Measurements from ENCODE around the gene CAMK2A.
"Not testable (repeated sequence)": the region's sequence is repeated elsewhere in the genome, so short reads cannot be mapped to it uniquely, and the experiment has no call there.

Gene CAMK2A

DNA sequence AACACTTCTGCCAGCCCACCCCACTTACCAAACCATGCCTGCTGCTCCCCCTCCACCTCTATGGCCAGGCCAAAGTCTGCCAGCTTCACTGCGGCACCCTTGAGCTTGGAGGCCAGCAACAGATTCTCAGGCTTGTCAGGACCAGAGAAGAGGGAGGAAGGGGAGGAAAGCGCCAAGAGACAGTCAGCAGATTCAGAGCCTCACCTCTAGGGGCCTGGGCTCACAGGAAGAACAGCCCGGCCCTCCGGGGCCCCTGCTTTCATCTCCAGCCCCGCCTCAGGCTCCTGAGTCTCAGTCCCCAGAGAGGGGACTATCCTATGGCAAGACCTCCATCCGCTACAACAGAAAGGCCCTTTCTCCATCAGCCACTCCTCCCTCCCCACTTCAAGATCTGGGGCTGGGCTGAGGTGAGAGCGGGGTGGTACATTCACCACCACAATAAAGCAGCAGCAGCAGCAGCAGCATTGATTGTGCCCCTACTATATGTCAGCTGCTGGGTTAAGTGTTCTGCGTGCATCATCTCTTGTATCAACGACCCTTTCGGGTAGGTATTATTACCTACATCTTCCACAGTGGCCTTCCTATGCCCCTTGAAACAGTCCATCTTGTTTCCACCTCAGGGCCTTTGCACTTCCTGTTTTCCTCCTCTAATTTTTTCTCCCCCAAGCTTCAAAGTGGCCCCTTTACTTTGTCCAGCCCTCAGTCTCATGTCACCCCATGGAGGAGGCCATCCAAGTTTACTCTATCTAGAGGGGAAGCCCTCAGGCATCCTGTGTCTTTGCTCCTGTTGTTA, 36.0 kb downstream of the CAMK2A start:
- no peak for DNase-seq

DNA sequence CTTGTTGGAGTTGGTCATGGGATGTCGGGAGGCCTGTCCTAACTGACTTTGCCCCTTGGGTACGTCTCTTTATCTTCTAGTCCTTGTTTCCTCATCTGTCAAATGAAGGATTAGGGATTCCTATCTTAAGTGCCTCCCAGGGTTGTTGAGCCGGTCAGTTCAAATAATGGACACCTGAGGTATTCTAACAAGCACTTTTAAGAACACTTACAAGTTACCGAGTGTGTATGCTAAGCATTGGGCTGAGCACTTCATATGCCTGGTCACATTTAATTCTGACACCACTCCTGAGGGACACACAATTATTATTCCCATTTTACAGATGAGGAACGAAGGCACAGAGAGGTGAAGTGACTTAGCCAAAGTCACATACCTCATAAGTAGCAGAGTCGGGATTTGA, 37.1 kb downstream of the CAMK2A start:
- no peak for DNase-seq

DNA sequence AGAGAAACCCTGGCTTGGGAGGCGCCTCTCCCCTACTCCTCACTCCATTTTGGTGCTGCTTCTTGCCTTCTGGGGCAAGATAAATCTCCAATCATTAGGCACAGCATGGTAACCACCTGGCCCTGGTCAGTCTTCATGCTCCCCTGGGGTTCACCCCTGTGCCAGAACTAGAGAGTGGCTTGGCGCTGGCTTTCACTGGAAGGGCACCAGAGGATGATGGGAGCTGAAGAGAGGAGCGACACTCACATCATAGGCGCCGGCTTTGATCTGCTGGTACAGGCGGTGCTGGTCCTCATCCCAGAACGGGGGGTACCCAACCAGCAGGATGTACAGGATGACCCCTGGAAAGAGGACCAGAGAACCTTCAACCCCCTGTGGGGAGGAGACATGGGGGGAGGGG, 38.1 kb downstream of the CAMK2A start:
- no peak for DNase-seq

DNA sequence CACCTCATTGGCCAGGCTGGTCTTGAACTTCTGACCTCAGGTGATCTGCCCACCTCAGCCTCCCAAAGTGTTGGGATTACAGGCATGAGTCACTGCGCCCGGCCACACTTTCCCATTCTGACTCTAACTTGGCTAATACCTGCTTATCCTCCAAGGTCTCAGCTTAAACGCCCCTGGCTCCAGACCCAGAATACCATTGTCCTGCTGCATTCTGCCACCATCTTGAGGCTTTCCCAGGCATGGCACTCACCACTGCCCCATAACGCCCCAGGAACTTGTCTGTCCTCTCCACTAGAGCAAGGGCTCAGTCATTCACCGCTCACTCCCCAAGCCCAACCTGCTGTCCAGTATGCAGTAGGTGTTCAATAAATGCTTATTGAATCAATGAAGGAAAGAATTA, 39.8 kb downstream of the CAMK2A start:
- DNase-seq = no peak

DNA sequence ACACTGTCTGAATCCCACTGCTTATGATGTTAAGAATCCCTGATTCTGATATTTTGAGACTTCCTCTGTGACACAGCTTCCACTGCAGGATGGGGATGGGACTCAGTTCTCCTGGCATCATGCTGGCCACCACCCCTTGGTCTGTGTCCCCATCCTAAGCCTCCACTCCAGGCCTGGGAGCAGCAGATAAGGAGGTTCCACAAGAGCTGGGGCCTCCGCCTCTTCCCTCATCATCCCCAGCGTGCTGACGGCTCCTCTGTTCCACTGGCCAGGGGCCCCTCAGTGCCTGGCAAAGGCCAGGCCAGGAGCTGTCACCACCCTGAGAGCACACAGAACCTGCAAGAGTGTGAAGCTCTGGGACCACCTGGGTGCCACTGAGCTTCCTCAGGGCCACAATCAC, 40.6 kb downstream of the CAMK2A start:
- DNase-seq = no peak

DNA sequence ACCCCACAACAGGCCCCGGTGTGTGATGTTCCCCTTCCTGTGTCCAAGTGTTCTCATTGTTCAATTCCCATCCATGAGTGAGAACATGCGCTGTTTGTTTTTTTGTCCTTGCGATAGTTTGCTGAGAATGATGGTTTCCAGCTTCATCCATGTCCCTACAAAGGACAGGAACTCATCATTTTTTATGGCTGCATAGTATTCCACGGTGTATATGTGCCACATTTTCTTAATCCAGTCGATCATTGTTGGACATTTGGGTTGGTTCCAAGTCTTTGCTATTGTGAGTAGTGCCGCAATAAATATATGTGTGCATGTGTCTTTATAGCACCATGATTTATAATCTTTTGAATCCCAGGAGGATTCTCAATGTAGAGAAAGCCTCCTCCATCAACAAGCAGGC, 41.1 kb downstream of the CAMK2A start:
- not testable (repeated sequence) for DNase-seq

DNA sequence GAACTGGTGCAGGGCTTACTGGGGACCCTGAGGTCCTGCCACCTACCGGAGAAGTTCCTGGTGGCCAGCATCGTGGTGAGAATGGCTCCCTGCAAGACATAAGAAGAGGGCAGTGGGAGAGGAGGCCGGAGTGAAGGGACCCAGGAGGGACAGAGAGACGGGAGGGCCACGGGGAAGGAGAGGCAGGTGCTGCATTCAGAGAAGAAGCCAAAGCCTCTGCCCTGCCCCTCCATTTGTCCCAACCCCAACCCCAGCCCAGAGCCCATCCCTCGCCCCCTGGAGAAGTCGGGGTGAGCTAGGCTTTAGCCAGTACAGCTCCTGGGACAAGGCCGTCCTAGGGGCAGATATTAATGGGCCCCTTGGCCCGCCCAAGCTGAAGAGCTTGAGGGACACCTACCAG, 41.8 kb downstream of the CAMK2A start:
- no peak for DNase-seq

DNA sequence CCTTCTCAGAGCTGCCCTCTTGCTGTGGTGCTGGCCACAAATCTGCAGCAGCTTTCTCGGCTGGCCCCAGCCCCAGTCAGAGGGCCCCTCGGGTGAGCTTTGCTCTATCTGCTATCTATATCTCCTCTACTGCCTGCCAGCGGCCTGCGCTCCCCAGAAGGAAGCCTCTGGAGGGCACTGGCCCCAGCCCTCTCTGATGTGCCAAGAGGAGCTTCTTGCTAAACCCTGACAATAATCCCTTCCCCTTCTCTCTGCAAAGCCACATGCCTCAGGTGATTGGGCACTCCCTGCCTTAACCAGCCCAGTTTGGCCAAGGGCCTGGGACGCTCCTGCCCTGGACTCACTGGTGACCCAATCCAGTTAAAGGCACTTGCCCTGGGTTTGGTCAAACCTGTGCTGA, 42.7 kb downstream of the CAMK2A start:
- DNase-seq = no peak

DNA sequence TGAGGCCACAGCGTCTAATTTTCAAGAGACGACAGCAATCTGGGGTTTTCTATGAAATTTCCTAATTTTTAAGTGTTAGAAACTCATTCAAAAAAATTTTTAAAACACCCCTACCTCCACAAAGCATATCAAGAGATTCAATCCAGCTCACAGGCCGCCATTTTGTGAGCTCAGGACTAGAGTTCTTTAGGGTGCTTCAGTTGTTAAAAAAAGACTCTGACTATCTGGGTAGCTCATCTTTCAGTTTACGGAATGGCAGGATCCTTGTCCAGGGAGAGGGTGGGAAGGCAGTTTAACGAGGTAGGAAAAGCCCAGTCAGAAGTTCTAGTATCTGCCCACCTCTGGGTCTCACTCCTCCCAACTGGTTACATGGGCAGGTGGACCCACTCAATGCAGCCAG, 43.1 kb downstream of the CAMK2A start:
- DNase-seq = no peak

DNA sequence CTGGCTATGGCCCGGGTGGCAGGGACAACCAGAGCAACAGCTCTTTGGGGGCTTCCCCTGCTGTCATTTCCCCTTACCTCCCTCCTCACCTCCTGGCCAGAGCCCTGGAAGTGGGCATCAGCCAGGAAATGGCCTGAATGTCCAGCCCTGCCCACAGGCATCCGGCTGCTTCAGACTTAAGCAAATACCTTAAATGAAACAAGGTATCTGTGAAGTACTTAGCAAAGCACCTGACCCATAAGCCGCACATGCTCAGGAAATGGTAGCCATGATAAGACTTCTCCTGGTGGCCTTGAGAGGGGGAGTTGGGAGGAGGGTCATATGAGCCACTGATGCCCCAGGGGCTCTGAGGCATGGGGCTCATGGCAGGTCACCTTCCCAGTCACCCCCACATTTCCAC, 43.8 kb downstream of the CAMK2A start:
- no peak for DNase-seq

DNA sequence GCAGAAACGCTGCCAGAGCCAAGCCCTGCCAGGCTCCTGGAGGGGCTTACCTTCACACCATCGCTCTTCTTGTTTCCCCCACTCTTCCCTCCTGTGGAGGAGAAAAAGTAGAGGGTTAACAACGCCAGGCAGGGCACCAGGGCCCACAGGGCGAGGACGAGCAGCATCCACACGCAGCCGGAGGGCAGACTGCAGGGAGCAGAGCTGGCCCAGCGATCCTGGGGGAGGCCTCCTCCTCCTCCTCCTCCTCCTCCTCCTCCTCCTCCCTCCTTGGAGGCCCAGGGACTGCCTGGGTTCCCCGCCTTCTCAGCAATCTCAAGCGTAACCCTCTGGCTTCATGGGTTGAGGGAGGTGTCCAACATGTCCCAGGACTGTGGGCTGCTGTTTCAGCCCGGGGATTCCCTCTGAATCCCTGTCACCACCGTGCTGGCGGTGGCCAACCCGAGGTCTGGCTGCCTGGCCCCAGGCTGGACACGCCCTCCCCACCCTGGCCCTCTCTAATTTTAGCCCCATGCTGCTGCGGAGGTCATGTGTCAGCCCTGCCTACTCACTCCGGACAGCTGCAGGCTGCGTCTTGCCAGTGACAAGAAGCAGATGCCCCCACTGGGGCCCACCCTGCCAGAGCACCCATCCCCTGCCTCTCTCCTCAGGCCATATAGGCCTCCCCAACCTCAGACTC, 44.3 kb downstream of the CAMK2A start:
- DNase-seq = no peak

DNA sequence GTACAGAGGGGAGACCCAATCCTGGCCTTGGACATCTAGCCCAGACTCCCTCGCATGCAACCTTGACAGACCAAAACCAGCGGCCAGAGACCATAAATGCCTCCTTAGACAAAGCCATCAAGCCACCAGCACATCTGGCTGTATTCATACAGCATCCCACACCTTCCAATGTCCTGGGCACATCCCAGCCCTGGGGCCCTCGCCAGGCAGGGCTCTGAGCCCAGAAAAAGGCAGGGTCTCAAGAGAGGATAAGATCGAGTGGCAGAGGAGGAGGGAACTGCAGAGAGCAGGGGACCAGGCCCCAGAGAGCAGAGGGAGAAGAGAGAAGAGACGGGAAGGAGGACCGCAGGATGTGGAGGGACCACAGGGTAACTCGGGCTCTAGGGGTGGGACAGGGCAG, 45.4 kb downstream of the CAMK2A start:
- DNase-seq = no peak

DNA sequence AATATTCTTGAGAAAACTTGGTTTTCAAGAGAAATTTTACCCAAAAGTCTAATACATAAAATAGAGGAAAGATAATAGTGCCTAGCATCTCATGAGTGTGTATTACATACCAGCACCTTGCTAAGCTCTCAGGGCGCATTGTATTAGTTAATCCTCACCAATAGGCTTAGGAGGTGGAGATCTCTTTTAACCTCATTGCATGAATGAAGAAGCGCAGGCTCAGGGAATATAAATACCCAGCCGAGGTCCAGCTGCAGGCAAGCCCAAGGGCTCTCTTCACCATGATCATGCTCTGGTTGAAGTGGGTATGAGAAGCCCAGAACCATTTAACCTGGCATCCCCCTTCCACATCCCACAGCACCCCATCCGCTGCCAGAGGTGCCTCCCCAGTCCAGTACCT, 46.0 kb downstream of the CAMK2A start:
- no peak for DNase-seq

DNA sequence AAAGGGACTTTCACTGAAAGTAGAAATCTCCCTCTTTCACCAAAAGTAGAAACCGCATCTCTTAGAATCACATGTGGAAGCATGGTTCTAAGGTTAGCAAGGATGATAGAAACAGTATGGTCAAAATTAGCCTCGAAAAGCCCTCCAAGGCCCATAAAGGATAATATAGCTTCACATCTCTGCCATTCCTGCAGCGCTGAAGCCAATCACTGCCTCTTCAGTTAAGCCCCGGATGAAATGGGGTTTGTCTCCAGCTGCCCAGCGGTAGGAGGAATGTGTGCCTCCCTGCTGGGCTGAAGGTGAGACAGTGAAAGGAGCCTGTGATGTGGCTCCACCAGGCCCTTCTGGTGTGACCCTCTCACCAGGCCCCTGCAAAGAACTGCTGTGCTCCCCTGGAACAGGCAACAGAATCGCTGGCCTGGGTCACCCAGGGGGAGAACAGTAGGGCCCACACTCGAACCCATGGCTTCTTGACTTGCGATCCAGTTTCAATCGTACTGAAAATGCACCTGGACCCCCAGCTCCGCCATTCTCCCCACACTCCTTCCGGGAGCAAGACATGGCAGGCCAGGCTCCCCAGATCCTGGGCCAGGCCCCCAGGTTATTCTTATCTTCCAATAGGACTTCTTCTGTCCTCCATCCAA, 47.2 kb downstream of the CAMK2A start:
- DNase-seq = no peak

DNA sequence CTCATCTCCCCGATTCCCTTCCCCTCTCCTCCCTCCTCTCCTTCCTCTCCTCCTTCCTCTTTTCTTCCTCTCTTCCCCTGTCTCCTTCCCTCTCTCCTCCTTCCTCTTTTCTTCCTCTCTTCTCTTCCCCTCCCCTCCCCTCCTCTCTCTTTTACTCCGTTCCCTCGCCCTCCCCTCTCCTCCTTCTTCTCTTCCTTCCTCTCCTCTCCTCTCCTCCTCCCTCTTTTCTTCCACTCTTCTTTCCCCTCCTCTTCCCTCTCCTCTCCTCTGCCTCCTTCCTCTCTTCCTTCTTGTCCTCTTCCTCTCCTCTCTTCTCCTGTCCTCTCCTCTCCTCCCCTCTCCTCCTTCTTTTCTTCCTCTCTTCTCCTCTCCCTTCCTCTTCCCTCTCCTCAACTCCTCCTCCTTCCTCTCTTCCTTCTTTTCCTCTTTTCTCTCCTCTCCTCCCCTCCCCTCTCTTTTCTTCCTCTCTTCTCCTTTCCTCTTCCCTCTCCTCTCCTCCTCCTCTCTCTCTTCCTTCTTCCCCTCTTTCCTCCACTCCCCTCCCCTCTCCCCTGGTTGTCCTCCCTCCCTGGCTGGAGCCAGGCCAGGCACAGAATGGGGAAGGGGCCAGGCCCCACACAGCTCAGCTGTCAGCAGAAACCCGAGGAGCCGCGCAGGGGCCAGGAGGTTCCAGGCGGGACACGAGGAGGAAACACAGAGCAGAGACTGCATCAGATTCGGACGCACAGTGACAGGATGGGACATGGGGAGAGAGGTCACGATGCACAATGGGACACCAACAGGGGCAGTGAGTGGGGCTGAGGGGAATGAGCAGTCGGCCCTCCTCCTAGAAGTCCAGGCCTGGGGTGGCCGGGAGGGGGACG, 48.0 kb downstream of the CAMK2A start:
- DNase-seq = no peak

DNA sequence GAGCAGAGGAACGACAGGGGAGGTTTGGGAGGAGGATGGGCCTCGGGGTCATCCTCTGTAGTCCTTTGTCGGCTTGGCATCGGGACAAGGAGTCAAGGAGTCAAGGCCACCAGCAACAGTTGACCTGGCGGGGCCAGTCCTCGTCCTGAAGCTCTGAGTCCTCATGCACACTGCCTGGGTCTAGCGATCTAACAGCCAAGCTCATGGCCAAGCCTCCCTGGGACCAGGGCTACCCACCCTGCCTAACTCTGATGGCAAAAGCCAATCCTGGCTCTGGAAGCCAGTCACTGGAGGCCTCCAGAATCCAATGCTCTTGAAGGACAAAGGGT, 49.8 kb downstream of the CAMK2A start:
- no peak for DNase-seq

DNA sequence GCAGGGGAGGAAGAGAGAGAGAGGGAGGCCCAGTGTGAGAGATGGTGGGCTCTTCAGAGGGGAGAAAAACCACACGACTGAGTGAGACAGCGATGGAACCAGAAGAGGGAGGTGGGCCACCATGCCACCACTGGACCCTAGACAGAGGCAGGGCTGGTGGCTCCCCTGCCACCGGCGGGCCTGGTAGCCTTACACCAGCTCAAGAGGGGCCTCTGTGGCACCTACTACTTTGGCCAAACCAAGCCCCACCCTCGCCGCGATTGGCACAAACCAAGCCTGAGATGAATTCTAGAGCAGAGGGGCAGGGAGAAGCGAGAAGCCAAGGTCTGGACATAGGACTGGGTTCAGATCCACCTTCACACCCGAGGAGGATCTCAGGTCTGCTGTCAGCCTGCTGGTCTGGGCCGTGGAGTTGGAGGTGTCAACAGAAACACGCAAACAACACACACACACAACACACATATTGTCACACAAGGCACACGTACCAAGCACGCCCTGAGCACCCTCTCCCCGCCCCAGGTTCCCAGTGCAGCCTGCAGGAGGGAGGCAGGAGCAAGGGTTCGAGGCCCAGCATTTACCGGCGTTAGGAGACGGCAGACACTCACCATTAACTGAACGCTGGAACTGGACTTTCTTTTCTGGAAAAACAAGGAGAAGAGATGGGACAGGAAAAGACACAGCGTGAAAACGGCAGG, 50.3 kb downstream of the CAMK2A start:
- DNase-seq = no peak

DNA sequence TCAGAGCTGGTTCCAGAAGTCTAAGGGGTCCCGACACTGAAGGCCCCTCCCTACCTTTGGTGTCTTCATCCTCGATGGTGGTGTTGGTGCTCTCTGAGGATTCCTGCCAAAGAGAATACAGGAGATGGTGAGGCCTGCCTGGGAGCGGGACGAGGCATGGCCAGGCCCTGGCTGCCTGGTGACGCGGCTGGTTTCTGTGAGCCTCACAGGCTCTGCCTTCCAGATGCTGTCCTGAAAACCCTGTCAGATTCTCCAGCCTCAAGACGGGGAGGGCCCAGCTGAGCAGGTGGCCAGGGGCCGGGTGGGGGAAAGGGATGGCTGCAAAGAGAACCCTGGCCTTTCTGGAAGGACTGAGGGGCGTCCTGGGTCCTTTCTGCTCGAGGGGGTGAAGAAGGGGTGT, 50.9 kb downstream of the CAMK2A start:
- DNase-seq = no peak

DNA sequence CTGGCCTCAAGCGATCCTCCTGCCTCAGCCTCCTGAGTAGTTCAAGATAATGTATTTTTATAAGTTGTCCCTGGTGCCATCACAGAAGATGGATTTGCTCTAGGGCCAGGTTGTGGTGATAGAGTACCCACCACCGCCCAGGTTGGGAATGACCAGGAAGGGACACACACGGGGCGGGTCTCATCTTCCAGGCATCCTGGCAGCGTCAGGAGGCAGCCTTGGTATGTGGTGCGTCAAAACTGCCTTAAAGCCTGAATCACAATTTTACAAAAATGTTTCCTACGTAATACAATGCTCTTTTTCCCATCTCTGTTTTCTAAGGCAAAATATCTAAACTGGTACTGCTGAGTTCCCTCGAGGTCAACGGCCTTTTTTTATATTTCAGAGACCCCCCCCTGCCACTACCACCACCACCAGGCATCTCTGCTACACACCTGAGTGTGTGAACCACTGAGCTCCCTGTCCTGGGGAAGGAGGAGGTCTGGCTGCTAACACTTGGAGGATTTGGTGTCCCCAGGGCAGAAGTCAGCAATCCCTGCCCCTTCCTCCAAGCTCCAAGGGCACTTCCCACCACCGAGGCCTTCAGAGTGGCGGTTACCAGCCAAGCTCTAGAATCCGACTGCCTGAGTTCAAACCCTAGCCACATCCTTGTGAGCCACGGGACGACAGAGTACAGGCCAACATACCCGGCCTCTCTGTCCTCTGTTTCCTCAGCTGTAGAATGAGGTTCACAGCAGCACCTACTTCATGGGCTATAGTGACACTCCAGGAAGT, 52.4 kb downstream of the CAMK2A start:
- no peak for DNase-seq

DNA sequence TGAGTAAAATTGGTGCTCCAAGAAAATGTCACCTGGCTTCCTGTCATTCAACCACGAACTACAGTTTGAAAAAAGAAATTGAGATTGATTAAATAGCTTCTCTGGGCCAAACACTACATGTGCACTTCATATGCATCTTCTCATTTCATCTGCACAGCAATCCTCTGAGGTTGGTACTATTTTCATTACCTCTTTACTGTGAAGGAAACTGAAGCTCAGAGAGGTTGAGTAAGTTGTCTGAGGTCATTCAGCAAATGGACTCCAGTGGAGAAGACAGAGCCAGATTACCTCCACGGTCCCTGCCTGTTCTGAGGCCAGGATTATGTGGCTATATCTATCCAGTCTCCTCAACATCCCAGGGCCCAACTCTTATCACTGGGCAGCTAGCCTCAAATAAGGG, 53.3 kb downstream of the CAMK2A start:
- DNase-seq = no peak

DNA sequence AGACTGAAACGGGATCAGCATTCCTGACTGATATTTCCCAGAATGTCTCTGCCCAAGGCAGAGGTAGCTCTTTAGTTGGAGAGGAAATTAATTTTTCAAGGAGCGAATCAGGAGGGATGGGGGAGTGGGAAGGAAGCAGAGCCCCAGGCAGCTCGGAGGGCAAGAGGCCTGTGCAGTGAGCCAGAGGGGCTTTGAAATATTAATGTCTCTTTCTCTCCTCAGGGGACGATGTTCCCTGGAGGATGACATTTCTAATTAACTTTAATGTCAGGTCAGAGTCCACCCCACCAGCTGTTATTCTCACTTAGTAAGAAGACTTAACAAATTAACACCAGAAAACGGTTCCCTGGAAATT, 54.1 kb downstream of the CAMK2A start:
- no peak for DNase-seq
